ENCODE measurements around the gene EHBP1.

GRCh38 chr2:62722679-62723078 is 17.2 kb downstream of the EHBP1 start:
- TF ChIP-seq CTCF (conservative IDR thresholded peaks at IDR 0.05 in 1 of 2, IDR thresholded peaks at IDR 0.05 in 1 of 2; ENCODE audit: low read depth in 1 of 2, low read length in 2 of 2) (no peak), EZH2 (IDR thresholded peaks at IDR 0.05; ENCODE audit: low read length, missing control alignments) (no peak)

Data from fibroblast of lung (primary cell).